GM12878 (cell line): ENCODE data around the gene IRF1. TPM values are rescaled to one million over a fixed set of nuclear protein-coding genes. Genes with fewer than 3 reads are reported as not detected.

Experiments used
- ATAC-seq: fragments of 200-7000 bp; cut with Tn5 transposase; 3 replicates; pipeline ENCODE4 v1.9.1; 2020; ENCODE audit warnings: mild to moderate bottlenecking, moderate library complexity
- BruUV-seq: library from RNA; stranded (reverse); fragments of 400-500 nt; replicated peaks from 2 replicates; lab custom pipeline; 2021; lab: Mats Ljungman, UMichigan
- CTCF ChIA-PET: fragments of 300-600 bp; sonication (Branson Sonifier 250); formaldehyde crosslinking; extraction: SDS; loops from one replicate; lab custom pipeline; 2021; ENCODE audit warnings: inconsistent platforms; lab: Yijun Ruan, JAX
- POLR2A ChIA-PET: fragments of 350-600 bp; formaldehyde crosslinking; extraction: SDS; loops from one replicate; lab custom pipeline; 2021; ENCODE audit warnings: inconsistent platforms; lab: Charles Lee
- RAD21 ChIA-PET: fragments of 300-600 bp; sonication (Branson Sonifier 250); formaldehyde crosslinking; loops from one replicate; lab custom pipeline; 2023; ENCODE audit warnings: antibody characterized with exemption; ENCODE audit not compliant: unreplicated experiment; lab: Charles Lee
- SMC1A ChIA-PET: fragments of 300-600 bp; sonication (Branson Sonifier 250); formaldehyde crosslinking; loops from one replicate; lab custom pipeline; 2023; ENCODE audit not compliant: unreplicated experiment, uncharacterized antibody; lab: Charles Lee
- DNase-seq: peaks from one replicate; pipeline ENCODE4 v3.0.0-alpha.2; 2011; ENCODE audit warnings: low read depth, low spot score
- FAIRE-seq: peaks from 3 replicates; lab custom pipeline; 2011; peaks lifted over from hg19 to GRCh38; lab: Jason Lieb, UNC
- H2AFZ ChIP-seq: 2 replicates; pipeline ENCODE4 v1.6.0; 2011; ENCODE audit warnings: low read depth, low read length, control low read depth; ENCODE audit not compliant: control insufficient read depth
- H3K27ac ChIP-seq: 2 replicates; pipeline ENCODE4 v1.5.1; 2011; ENCODE audit warnings: control low read depth; ENCODE audit not compliant: control insufficient read depth, insufficient read depth
- H3K27me3 ChIP-seq, 2 experiments: replicated peaks in 1 of 2; 2 replicates each; pipeline versions ENCODE4 v1.6.0 to v1.6.1; 2011; ENCODE audit warnings: low read length in 1 of 2; ENCODE audit not compliant: control insufficient read depth in 2 of 2, insufficient read depth in 2 of 2
- H3K36me3 ChIP-seq, 2 experiments: 2 replicates each; pipeline ENCODE4 v1.5.1; 2011; ENCODE audit warnings: low read length in 1 of 2; ENCODE audit not compliant: control insufficient read depth in 2 of 2, insufficient read depth in 2 of 2
- H3K4me1 ChIP-seq: 2 replicates; pipeline ENCODE4 v1.6.1; 2011; ENCODE audit warnings: mild to moderate bottlenecking, low read length, moderate library complexity, mixed read lengths; ENCODE audit not compliant: control insufficient read depth, insufficient read depth
- H3K4me2 ChIP-seq: 2 replicates; pipeline ENCODE4 v1.6.0; 2011; ENCODE audit warnings: control low read depth; ENCODE audit not compliant: control insufficient read depth, insufficient read depth
- H3K4me3 ChIP-seq: fragments of 200-600 bp; sonication (generic); 2 replicates; pipeline ENCODE4 v1.5.1; 2016
- H3K79me2 ChIP-seq: 2 replicates; pipeline ENCODE4 v1.6.0; 2011; ENCODE audit warnings: low read length; ENCODE audit not compliant: control insufficient read depth, insufficient read depth
- H3K9ac ChIP-seq: 2 replicates; pipeline ENCODE4 v1.8.0; 2011; ENCODE audit warnings: low read length, control low read depth, mixed read lengths; ENCODE audit not compliant: control insufficient read depth, insufficient read depth
- H3K9me3 ChIP-seq: replicated peaks from 3 replicates; pipeline ENCODE4 v1.5.1; 2011; ENCODE audit warnings: mild to moderate bottlenecking, low read length; ENCODE audit not compliant: control insufficient read depth, insufficient read depth
- H4K20me1 ChIP-seq: 2 replicates; pipeline ENCODE4 v1.6.0; 2011; ENCODE audit not compliant: control insufficient read depth, insufficient read depth
- POLR2A ChIP-seq: IDR thresholded peaks from 2 replicates; pipeline ENCODE4 v1.6.1; 2011; ENCODE audit warnings: low read depth, mild to moderate bottlenecking, low read length
- POLR2AphosphoS5 ChIP-seq: IDR thresholded peaks from 2 replicates; pipeline ENCODE4 v1.6.1; 2011; ENCODE audit warnings: mild to moderate bottlenecking, low read length, inconsistent platforms
- ZNF24 ChIP-seq: fragments of 450-650 bp; IDR thresholded peaks from 2 replicates; pipeline ENCODE4 v1.6.1; 2017; ENCODE audit warnings: antibody characterized with exemption, mild to moderate bottlenecking
- WGBS: methylation state at CpG from one replicate; pipeline ENCODE4 v1.1.6; 2016; ENCODE audit warnings: low lambda C conversion rate; ENCODE audit not compliant: insufficient replicate concordance, insufficient coverage; ENCODE audit errors: missing lambda C conversion rate; 5-methylcytosine and 5-hydroxymethylcytosine counted together
- in situ Hi-C: fragments of 300-500 bp; cut with MboI; formaldehyde crosslinking; loops from 9 replicates; pipeline ENCODE4 v1.14.3; 2018; ENCODE audit warnings: mixed read lengths
- intact Hi-C: fragments of 100-400 bp; cut with micrococcal nuclease; formaldehyde crosslinking; loops from one replicate; pipeline ENCODE4 v1.14.2; 2022; ENCODE audit not compliant: unreplicated experiment
- polyA plus RNA-seq, 11 experiments: library from polyadenylated mRNA; depleted of rRNA in 4 of 11; unstranded in 6 of 11; stranded (reverse) in 5 of 11; fragments of >200 nt; fragmentation: Nextera tagmentation in 4 of 11; fragmentation: Illumina TruSeq in 1 of 11; extraction: Ambion mirVana in 4 of 11; extraction: Trizol in 1 of 11; gene quantifications; 1 replicate in 1 of 11; 2 replicates in 10 of 11; pipeline versions ENCODE4 v1.2.1 to v1.2.3, GENCODE V29; 2011 to 2016; ENCODE audit warnings: inconsistent platforms in 2 of 11, missing spikeins in 2 of 11, low read depth in 1 of 11
- total RNA-seq, 4 experiments: library from RNA; depleted of rRNA in 3 of 4; stranded (reverse); fragments of >200 nt in 3 of 4; fragmentation: Illumina TruSeq in 1 of 4; extraction: Trizol in 1 of 4; gene quantifications; 2 replicates each; pipeline versions ENCODE4 v1.2.1 to v1.2.3, GENCODE V29; 2013 to 2021

IRF1 gene
- total and polyA plus RNA-seq, 10 of the 15 experiments (the other 5 are each of a cell fraction or from before 2014, with no cell fraction given): 6.9 to 68.0 (median 49.6) TPM

- Histone ChIP-seq H3K36me3 (no peaks in the 10 kb centered on the region; a peak in 2 of 4 replicates), H3K4me3 (no peak overlapping the region), H4K20me1 (no peaks in the 10 kb centered on the region), H2AFZ (no peak overlapping the region), H3K9me3 (no peaks in the 10 kb centered on the region), H3K27ac (peak overlapping the region; percentile 6; the same call in 1 of the 2 replicates), H3K9ac (no peak overlapping the region), H3K4me2 (no peak overlapping the region), H3K4me1 (peaks cover 40% of the 10 kb centered on the region), H3K27me3 (no peaks in the 10 kb centered on the region), H3K79me2 (no peaks in the 10 kb centered on the region; the same call in 1 of the 2 replicates)
- 86% methylated on average over 7 of the region's 7 CpGs for WGBS
- BruUV-seq: no TSS peak
- ChIA-PET SMC1A (interaction anchor here (1.0 to 15.9 kb wide), 10 partner anchors 12 to 90 kb away, joined by 3 to 300 read pairs (median 26); partner anchors contain the start of gene IRF1), POLR2A (interaction anchor here (0.6 to 24.5 kb wide), 7 partner anchors 12 to 185 kb away, joined by 3 to 389 read pairs (median 69); partner anchors contain the start of gene IRF1), CTCF (interaction anchor here (1.1 to 5.7 kb wide), 4 partner anchors 11 to 53 kb away, joined by 3 to 40 read pairs (median 30); partner anchors contain the start of gene IRF1), RAD21 (interaction anchor here (3.3 to 27.2 kb wide), 6 partner anchors 12 to 57 kb away, joined by 15 to 453 read pairs (median 37); partner anchors contain the start of gene IRF1)
- in situ Hi-C loops: no loop called here
- TF ChIP-seq POLR2A: peak; percentile 39; the same call in 1 of the 2 replicates
- TF ChIP-seq POLR2AphosphoS5: peak; percentile 40; the same call in 1 of the 2 replicates
- no peak for TF ChIP-seq ZNF24
- FAIRE-seq: no peak
- ATAC-seq: peak; percentile 4
- no peak for DNase-seq
- intact Hi-C loops: no loop called here
These were observed 13.4 kb downstream of the IRF1 start for GRCh38 chr5:132476876-132477781.
